ENCODE data around the gene SELENOF. TPM values are rescaled to one million over a fixed set of nuclear protein-coding genes. Genes with fewer than 3 reads are reported as not detected.
A peak's percentile ranks its signal among the peaks of the same experiment; 100 is the strongest.

Gene SELENOF
- total RNA-seq, 2 donors from 2014 or later: 73.1 to 80.7 TPM

GRCh38 chr1:86914998-86915736 is 1.2 kb upstream of the SELENOF start:
- Histone ChIP-seq H3K9me3 (no peaks in the 10 kb centered on the region), H3K27me3 (no peaks in the 10 kb centered on the region), H3K4me1 (peaks cover 0 to 29% of the 10 kb centered on the region in 2 donors), H3K36me3 (no peaks in the 10 kb centered on the region), H3K27ac (peak overlapping the region; percentile 90 to 92), H3K4me3 (peak overlapping the region; percentile 90 to 91)
- no peak for TF ChIP-seq CTCF (IDR thresholded peaks at IDR 0.05)
- peak; percentile 68 for DNase-seq (ENCODE audit: low spot score)

- H3K27me3 ChIP-seq: no peaks in the 10 kb centered on the region
- no peaks in the 10 kb centered on the region for H3K9me3 ChIP-seq
- DNase-seq (ENCODE audit: low spot score): no peak
- H3K4me1 ChIP-seq: peaks cover 0 to 29% of the 10 kb centered on the region in 2 donors
- H3K36me3 ChIP-seq: no peaks in the 10 kb centered on the region
- peak within 1 kb of the TSS; percentile 90 to 95 for H3K4me3 ChIP-seq
- peak within 1 kb of the TSS; percentile 90 to 92 for H3K27ac ChIP-seq
- TF ChIP-seq CTCF (IDR thresholded peaks at IDR 0.05): no peak
Observed at GRCh38 chr1:86914601-86914997, 673 bp upstream of the SELENOF start, which contains the start of gene HS2ST1. TSS of gene HS2ST1 (plus strand) at chr1:86914635.

- Histone ChIP-seq H3K36me3 (no peaks in the 10 kb centered on the region), H3K4me1 (peaks cover 0 to 29% of the 10 kb centered on the region in 2 donors), H3K4me3 (peak overlapping the region; percentile 90 to 95), H3K9me3 (no peaks in the 10 kb centered on the region), H3K27ac (peak overlapping the region; percentile 89), H3K27me3 (no peaks in the 10 kb centered on the region)
- no peak for DNase-seq (ENCODE audit: low spot score)
- no peak for TF ChIP-seq CTCF (IDR thresholded peaks at IDR 0.05)
Observed at GRCh38 chr1:86913399-86913895, 479 bp downstream of the SELENOF start.

GRCh38 chr1:86912281-86912900 is 1.5 kb downstream of the SELENOF start:
- H3K27me3 ChIP-seq: no peaks in the 10 kb centered on the region
- TF ChIP-seq CTCF (IDR thresholded peaks at IDR 0.05): no peak
- no peaks in the 10 kb centered on the region for H3K36me3 ChIP-seq
- H3K4me1 ChIP-seq: peaks cover 0 to 29% of the 10 kb centered on the region in 2 donors
- no peak for DNase-seq (ENCODE audit: low spot score)
- no peak overlapping the region for H3K27ac ChIP-seq
- H3K4me3 ChIP-seq: peak overlapping the region; percentile 90 to 95
- no peaks in the 10 kb centered on the region for H3K9me3 ChIP-seq

GRCh38 chr1:86906419-86906818 is 7.5 kb downstream of the SELENOF start:
- Histone ChIP-seq H3K27me3 (no peaks in the 10 kb centered on the region), H3K4me1 (peaks cover 0 to 4% of the 10 kb centered on the region in 2 donors), H3K9me3 (no peaks in the 10 kb centered on the region), H3K36me3 (no peaks in the 10 kb centered on the region), H3K4me3 (no peak overlapping the region), H3K27ac (no peak overlapping the region)
- no peak for TF ChIP-seq CTCF (IDR thresholded peaks at IDR 0.05)
- DNase-seq (ENCODE audit: low spot score): no peak

All from right atrium auricular region (tissue), 2 donors.